ENCODE results near the gene RHEB.

Gene RHEB

GRCh38 chr7:151481650-151482505 lies 37.8 kb downstream of the RHEB start:
- no peak for DNase-seq
- Histone ChIP-seq H3K9me3 (ENCODE audit: control insufficient read depth, low read length) (no peaks in the 10 kb centered on the region), H3K36me3 (ENCODE audit: control insufficient read depth, insufficient read depth, low read length) (peaks cover 36% of the 10 kb centered on the region), H3K4me3 (ENCODE audit: insufficient read depth, low read depth, low read length, poor library complexity, severe bottlenecking) (no peak overlapping the region), H3K27me3 (replicated peaks; ENCODE audit: control insufficient read depth, insufficient read depth, low read length, poor library complexity, severe bottlenecking) (no peaks in the 10 kb centered on the region), H3K27ac (ENCODE audit: insufficient read depth, low read length, poor library complexity, severe bottlenecking) (no peak overlapping the region), H3K4me1 (ENCODE audit: control insufficient read depth, insufficient read depth, low read length, poor library complexity, severe bottlenecking) (no peaks in the 10 kb centered on the region)

GRCh38 chr7:151477867-151478266 lies 41.8 kb downstream of the RHEB start:
- Histone ChIP-seq H3K27me3 (replicated peaks; ENCODE audit: control insufficient read depth, insufficient read depth, low read length, poor library complexity, severe bottlenecking) (no peaks in the 10 kb centered on the region), H3K4me1 (ENCODE audit: control insufficient read depth, insufficient read depth, low read length, poor library complexity, severe bottlenecking) (peaks cover 4% of the 10 kb centered on the region), H3K4me3 (ENCODE audit: insufficient read depth, low read depth, low read length, poor library complexity, severe bottlenecking) (no peak overlapping the region), H3K27ac (ENCODE audit: insufficient read depth, low read length, poor library complexity, severe bottlenecking) (no peak overlapping the region), H3K36me3 (ENCODE audit: control insufficient read depth, insufficient read depth, low read length) (peaks cover 8% of the 10 kb centered on the region), H3K9me3 (ENCODE audit: control insufficient read depth, low read length) (no peaks in the 10 kb centered on the region)
- DNase-seq = no peak

GRCh38 chr7:151472644-151473380 lies 46.9 kb downstream of the RHEB start:
- Histone ChIP-seq H3K36me3 (ENCODE audit: control insufficient read depth, insufficient read depth, low read length) (peaks cover 24% of the 10 kb centered on the region), H3K4me1 (ENCODE audit: control insufficient read depth, insufficient read depth, low read length, poor library complexity, severe bottlenecking) (peaks cover 22% of the 10 kb centered on the region), H3K27ac (ENCODE audit: insufficient read depth, low read length, poor library complexity, severe bottlenecking) (no peak overlapping the region), H3K4me3 (ENCODE audit: insufficient read depth, low read depth, low read length, poor library complexity, severe bottlenecking) (no peak overlapping the region), H3K27me3 (replicated peaks; ENCODE audit: control insufficient read depth, insufficient read depth, low read length, poor library complexity, severe bottlenecking) (no peaks in the 10 kb centered on the region), H3K9me3 (ENCODE audit: control insufficient read depth, low read length) (no peaks in the 10 kb centered on the region)
- no peak for DNase-seq

GRCh38 chr7:151470711-151471110 lies 49.0 kb downstream of the RHEB start:
- H3K4me1 ChIP-seq (ENCODE audit: control insufficient read depth, insufficient read depth, low read length, poor library complexity, severe bottlenecking) = peaks cover 22% of the 10 kb centered on the region
- H3K36me3 ChIP-seq (ENCODE audit: control insufficient read depth, insufficient read depth, low read length) = peaks cover 41% of the 10 kb centered on the region
- H3K27ac ChIP-seq (ENCODE audit: insufficient read depth, low read length, poor library complexity, severe bottlenecking) = no peak overlapping the region
- no peak for DNase-seq
- H3K27me3 ChIP-seq (replicated peaks; ENCODE audit: control insufficient read depth, insufficient read depth, low read length, poor library complexity, severe bottlenecking) = no peaks in the 10 kb centered on the region
- H3K4me3 ChIP-seq (ENCODE audit: insufficient read depth, low read depth, low read length, poor library complexity, severe bottlenecking) = no peak overlapping the region
- H3K9me3 ChIP-seq (ENCODE audit: control insufficient read depth, low read length) = no peaks in the 10 kb centered on the region

GRCh38 chr7:151469281-151469680 lies 50.4 kb downstream of the RHEB start:
- peaks cover 22% of the 10 kb centered on the region for H3K4me1 ChIP-seq (ENCODE audit: control insufficient read depth, insufficient read depth, low read length, poor library complexity, severe bottlenecking)
- H3K27me3 ChIP-seq (replicated peaks; ENCODE audit: control insufficient read depth, insufficient read depth, low read length, poor library complexity, severe bottlenecking) = no peaks in the 10 kb centered on the region
- H3K9me3 ChIP-seq (ENCODE audit: control insufficient read depth, low read length) = no peaks in the 10 kb centered on the region
- H3K36me3 ChIP-seq (ENCODE audit: control insufficient read depth, insufficient read depth, low read length) = peaks cover 53% of the 10 kb centered on the region
- no peak for DNase-seq
- no peak overlapping the region for H3K27ac ChIP-seq (ENCODE audit: insufficient read depth, low read length, poor library complexity, severe bottlenecking)
- H3K4me3 ChIP-seq (ENCODE audit: insufficient read depth, low read depth, low read length, poor library complexity, severe bottlenecking) = no peak overlapping the region

- H3K4me1 ChIP-seq (ENCODE audit: control insufficient read depth, insufficient read depth, low read length, poor library complexity, severe bottlenecking) = peaks cover 22% of the 10 kb centered on the region
- H3K9me3 ChIP-seq (ENCODE audit: control insufficient read depth, low read length) = no peaks in the 10 kb centered on the region
- peaks cover 50% of the 10 kb centered on the region for H3K36me3 ChIP-seq (ENCODE audit: control insufficient read depth, insufficient read depth, low read length)
- DNase-seq = no peak
- H3K4me3 ChIP-seq (ENCODE audit: insufficient read depth, low read depth, low read length, poor library complexity, severe bottlenecking) = no peak overlapping the region
- H3K27me3 ChIP-seq (replicated peaks; ENCODE audit: control insufficient read depth, insufficient read depth, low read length, poor library complexity, severe bottlenecking) = no peaks in the 10 kb centered on the region
- H3K27ac ChIP-seq (ENCODE audit: insufficient read depth, low read length, poor library complexity, severe bottlenecking) = no peak overlapping the region
Observed at GRCh38 chr7:151468217-151469018, 51.3 kb downstream of the RHEB start.

GRCh38 chr7:151465169-151465568 lies 54.5 kb downstream of the RHEB start:
- Histone ChIP-seq H3K27me3 (replicated peaks; ENCODE audit: control insufficient read depth, insufficient read depth, low read length, poor library complexity, severe bottlenecking) (no peaks in the 10 kb centered on the region), H3K4me1 (ENCODE audit: control insufficient read depth, insufficient read depth, low read length, poor library complexity, severe bottlenecking) (peaks cover 6% of the 10 kb centered on the region), H3K36me3 (ENCODE audit: control insufficient read depth, insufficient read depth, low read length) (peaks cover 48% of the 10 kb centered on the region), H3K9me3 (ENCODE audit: control insufficient read depth, low read length) (peaks cover 12% of the 10 kb centered on the region), H3K27ac (ENCODE audit: insufficient read depth, low read length, poor library complexity, severe bottlenecking) (no peak overlapping the region), H3K4me3 (ENCODE audit: insufficient read depth, low read depth, low read length, poor library complexity, severe bottlenecking) (no peak overlapping the region)
- DNase-seq = no peak

GRCh38 chr7:151462306-151462779 lies 57.4 kb downstream of the RHEB start:
- Histone ChIP-seq H3K27ac (ENCODE audit: insufficient read depth, low read length, poor library complexity, severe bottlenecking) (no peak overlapping the region), H3K36me3 (ENCODE audit: control insufficient read depth, insufficient read depth, low read length) (peaks cover 25% of the 10 kb centered on the region), H3K27me3 (replicated peaks; ENCODE audit: control insufficient read depth, insufficient read depth, low read length, poor library complexity, severe bottlenecking) (no peaks in the 10 kb centered on the region), H3K9me3 (ENCODE audit: control insufficient read depth, low read length) (peaks cover 12% of the 10 kb centered on the region), H3K4me3 (ENCODE audit: insufficient read depth, low read depth, low read length, poor library complexity, severe bottlenecking) (no peak overlapping the region), H3K4me1 (ENCODE audit: control insufficient read depth, insufficient read depth, low read length, poor library complexity, severe bottlenecking) (no peaks in the 10 kb centered on the region)
- no peak for DNase-seq

GRCh38 chr7:151461942-151462230 lies 57.8 kb downstream of the RHEB start:
- H3K4me1 ChIP-seq (ENCODE audit: control insufficient read depth, insufficient read depth, low read length, poor library complexity, severe bottlenecking) = no peaks in the 10 kb centered on the region
- H3K9me3 ChIP-seq (ENCODE audit: control insufficient read depth, low read length) = peaks cover 12% of the 10 kb centered on the region
- no peak overlapping the region for H3K4me3 ChIP-seq (ENCODE audit: insufficient read depth, low read depth, low read length, poor library complexity, severe bottlenecking)
- H3K27ac ChIP-seq (ENCODE audit: insufficient read depth, low read length, poor library complexity, severe bottlenecking) = no peak overlapping the region
- H3K27me3 ChIP-seq (replicated peaks; ENCODE audit: control insufficient read depth, insufficient read depth, low read length, poor library complexity, severe bottlenecking) = no peaks in the 10 kb centered on the region
- no peak for DNase-seq
- peaks cover 20% of the 10 kb centered on the region for H3K36me3 ChIP-seq (ENCODE audit: control insufficient read depth, insufficient read depth, low read length)
